GM12891 (cell line): ENCODE results near the gene SP6.

Experiments used
- POLR2A ChIP-seq: IDR thresholded peaks from 2 replicates; pipeline ENCODE4 v1.6.1; 2011; ENCODE audit warnings: low read depth, low read length, control low read depth
- POLR2AphosphoS5 ChIP-seq: IDR thresholded peaks from 2 replicates; pipeline ENCODE4 v1.6.1; 2011; ENCODE audit warnings: low read depth, low read length, control low read depth

DNA sequence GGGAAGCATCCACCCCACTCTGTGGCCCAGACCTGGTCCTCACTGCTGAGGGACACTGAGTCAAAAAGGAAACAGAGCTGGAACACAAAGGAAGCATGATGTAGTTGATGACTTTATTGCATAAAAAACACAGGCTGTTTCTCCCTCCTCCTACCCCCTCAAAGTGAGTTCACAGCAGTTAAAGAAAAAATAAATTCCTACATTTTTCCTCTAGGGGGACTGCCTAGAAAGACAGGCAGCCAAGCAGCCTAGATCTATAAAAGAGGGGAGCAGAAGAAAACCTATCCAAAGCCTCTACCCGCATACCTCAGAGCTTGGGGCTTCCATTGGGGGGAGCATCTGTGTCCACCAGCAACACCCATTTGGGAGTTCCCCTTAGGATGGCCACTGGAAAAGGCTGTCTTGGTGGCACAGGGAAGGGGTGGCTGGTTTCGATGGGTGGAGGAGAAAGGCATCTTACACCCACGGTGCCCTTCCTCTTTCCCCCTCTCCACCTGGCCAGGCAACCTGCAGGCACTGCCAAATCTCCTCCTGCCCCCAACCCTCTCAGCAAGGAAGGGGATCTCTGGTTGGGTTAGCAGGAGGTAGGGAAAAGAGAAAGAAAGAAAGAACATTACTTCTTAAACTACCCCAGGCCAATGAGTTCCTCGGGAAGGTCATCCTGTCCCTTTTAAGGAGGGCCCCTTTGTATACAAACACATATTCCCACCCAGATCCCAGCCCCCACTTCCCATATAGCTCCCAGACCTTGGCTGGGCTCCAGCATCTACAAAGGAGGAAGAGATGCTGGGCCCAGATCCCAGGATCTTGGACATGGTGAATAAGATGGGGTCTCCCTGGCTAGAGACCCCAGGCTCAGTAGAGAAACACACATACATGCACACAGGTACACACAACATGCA is 5.9 kb downstream of the SP6 start:
- TF ChIP-seq POLR2A (no peak), POLR2AphosphoS5 (no peak)
